Suprapubic skin (tissue), 3 donors: ENCODE measurements around the gene HEYL.

Experiments used
- POLR2A ChIP-seq, 2 donors: fragments of 450-650 bp; IDR thresholded peaks; one replicate each; pipeline ENCODE4 v1.6.1; 2017; ENCODE audit warnings: antibody characterized with exemption in 2 of 2, mild to moderate bottlenecking in 2 of 2, moderate library complexity in 2 of 2
- TF ChIP-seq, protein P1 (sequence below), 2 donors: fragments of 200-600 bp in 1 of 2; fragments of 450-650 bp in 1 of 2; sonication (generic) in 1 of 2; IDR thresholded peaks; one replicate each; pipeline ENCODE4 v1.5.1; 2016 to 2019; ENCODE audit warnings: antibody characterized with exemption in 2 of 2, mild to moderate bottlenecking in 1 of 2, moderate library complexity in 1 of 2

- TF ChIP-seq, protein P1, sequence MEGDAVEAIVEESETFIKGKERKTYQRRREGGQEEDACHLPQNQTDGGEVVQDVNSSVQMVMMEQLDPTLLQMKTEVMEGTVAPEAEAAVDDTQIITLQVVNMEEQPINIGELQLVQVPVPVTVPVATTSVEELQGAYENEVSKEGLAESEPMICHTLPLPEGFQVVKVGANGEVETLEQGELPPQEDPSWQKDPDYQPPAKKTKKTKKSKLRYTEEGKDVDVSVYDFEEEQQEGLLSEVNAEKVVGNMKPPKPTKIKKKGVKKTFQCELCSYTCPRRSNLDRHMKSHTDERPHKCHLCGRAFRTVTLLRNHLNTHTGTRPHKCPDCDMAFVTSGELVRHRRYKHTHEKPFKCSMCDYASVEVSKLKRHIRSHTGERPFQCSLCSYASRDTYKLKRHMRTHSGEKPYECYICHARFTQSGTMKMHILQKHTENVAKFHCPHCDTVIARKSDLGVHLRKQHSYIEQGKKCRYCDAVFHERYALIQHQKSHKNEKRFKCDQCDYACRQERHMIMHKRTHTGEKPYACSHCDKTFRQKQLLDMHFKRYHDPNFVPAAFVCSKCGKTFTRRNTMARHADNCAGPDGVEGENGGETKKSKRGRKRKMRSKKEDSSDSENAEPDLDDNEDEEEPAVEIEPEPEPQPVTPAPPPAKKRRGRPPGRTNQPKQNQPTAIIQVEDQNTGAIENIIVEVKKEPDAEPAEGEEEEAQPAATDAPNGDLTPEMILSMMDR (IDR thresholded peaks at IDR 0.05) = no peak
- TF ChIP-seq POLR2A (IDR thresholded peaks at IDR 0.05) = no peak
Measured at GRCh38 chr1:39646232-39647081, 7.0 kb upstream of the HEYL start.
